Rectal smooth muscle tissue (tissue), 1 donor: ENCODE results near the gene PSORS1C1.
"Not testable (repeated sequence)": the region's sequence is repeated elsewhere in the genome, so short reads cannot be mapped to it uniquely, and the experiment has no call there.

Experiments used
- H3K27ac ChIP-seq: one replicate; pipeline ENCODE4 v1.7.0; 2013; ENCODE audit warnings: low read depth, low read length, inconsistent platforms
- H3K27me3 ChIP-seq: one replicate; pipeline ENCODE4 v1.7.0; 2013; ENCODE audit warnings: low read length; ENCODE audit not compliant: control insufficient read depth, insufficient read depth
- H3K36me3 ChIP-seq: one replicate; pipeline ENCODE4 v1.7.0; 2013; ENCODE audit warnings: low read length; ENCODE audit not compliant: control insufficient read depth, insufficient read depth
- H3K4me1 ChIP-seq: one replicate; pipeline ENCODE4 v1.7.0; 2013; ENCODE audit warnings: low read length; ENCODE audit not compliant: control insufficient read depth, insufficient read depth
- H3K4me3 ChIP-seq: one replicate; pipeline ENCODE4 v1.7.0; 2013; ENCODE audit warnings: low read length
- H3K9ac ChIP-seq: one replicate; pipeline ENCODE4 v1.7.0; 2013; ENCODE audit warnings: low read length

PSORS1C1 gene, protein sequence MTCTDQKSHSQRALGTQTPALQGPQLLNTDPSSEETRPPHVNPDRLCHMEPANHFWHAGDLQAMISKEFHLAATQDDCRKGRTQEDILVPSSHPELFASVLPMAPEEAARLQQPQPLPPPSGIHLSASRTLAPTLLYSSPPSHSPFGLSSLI

GRCh38 chr6:31114541-31114878 lies at the start of gene PSORS1C1:
Gene PSORS1C1, plus strand, starts transcription at chr6:31114800. Its CDS starts 14,833 bp downstream, at chr6:31129633.
- H3K27ac ChIP-seq, result peak within 1 kb of the TSS; percentile 83
- no peak within 1 kb of the TSS for H3K9ac ChIP-seq
- H3K4me1 ChIP-seq, result peaks cover 22% of the 10 kb centered on the region
- peak within 1 kb of the TSS; percentile 48 for H3K4me3 ChIP-seq
- no peaks in the 10 kb centered on the region for H3K36me3 ChIP-seq
- H3K27me3 ChIP-seq, result peaks cover 3% of the 10 kb centered on the region

DNA sequence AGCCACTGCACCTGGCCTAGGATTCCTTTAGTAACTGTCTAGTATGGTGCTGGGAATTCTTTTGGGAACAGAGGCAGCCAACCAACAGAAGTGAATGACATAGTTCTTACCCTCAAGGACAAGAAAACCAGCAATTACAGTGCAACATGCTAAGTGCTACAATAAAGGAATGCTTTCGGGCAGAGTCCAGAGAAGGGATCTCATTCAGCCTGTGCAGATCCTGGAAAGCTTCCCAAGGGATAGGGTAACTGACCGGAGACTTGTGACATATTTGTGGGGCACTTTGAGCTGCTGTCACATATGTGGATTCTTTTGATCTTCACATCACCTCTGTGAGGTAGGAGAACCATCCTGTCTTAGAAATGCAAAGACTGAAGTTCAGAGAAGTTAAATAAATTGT lies 49.0 kb upstream of the PSORS1C1 start:
- Histone ChIP-seq H3K36me3 (no peaks in the 10 kb centered on the region), H3K27ac (no peak overlapping the region), H3K4me3 (no peak overlapping the region), H3K9ac (no peak overlapping the region), H3K4me1 (no peaks in the 10 kb centered on the region), H3K27me3 (no peaks in the 10 kb centered on the region)

DNA sequence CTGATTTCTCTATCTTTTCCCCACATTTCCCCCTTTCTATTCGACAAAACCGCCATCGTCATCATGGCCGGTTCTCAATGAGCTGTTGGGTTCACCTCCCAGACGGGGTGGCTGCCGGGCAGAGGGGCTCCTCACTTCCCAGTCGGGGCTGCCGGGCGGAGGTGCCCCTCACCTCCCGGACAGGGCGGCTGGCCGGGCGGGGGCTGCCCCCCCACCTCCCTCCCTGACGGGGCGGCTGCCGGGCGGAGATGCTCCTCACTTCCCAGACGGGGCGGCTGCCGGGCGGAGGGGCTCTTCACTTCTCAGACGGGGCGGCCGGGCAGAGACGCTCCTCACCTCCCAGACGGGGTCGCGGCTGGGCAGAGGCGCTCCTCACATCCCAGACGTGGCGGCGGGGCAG lies 47.6 kb upstream of the PSORS1C1 start:
- not testable (repeated sequence) for H3K36me3 ChIP-seq, H3K4me1 ChIP-seq, H3K27ac ChIP-seq, H3K9ac ChIP-seq, H3K27me3 ChIP-seq, H3K4me3 ChIP-seq

DNA sequence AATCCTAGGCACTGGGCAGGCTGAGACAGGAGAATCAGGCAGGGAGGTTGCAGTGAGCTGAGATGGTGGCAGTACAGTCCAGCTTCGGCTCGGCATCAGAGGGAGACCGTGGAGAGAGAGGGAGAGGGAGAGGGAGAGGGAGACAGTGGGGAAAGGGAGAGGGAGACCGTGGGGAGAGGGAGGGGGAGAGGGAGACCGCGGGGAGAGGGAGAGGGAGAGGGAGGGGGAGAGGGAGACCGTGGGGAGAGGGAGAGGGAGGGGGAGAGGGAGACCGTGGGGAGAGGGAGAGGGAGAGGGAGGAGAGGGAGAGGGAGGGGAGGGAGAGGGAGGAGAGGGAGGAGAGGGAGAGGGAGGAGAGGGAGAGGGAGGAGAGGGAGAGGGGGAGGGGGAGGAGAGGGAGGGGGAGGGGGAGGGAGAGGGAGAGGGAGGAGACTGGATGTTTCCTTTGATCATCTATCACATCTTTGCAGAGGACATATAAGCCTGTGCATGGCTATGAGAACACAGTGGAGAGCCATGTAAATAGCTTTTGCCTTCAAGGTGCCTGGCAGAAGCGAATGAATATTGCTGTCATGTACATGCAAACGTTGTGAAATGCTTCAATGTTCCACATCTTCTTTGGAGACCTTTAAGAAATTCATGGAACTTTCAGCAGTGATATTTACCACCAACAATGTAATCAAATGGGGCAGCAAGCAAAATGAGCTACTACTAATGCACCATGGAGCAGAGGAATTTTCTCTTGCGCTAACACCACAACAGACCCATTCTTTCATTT lies 46.5 kb upstream of the PSORS1C1 start:
- H3K9ac ChIP-seq, H3K4me3 ChIP-seq, H3K27ac ChIP-seq, H3K36me3 ChIP-seq, H3K4me1 ChIP-seq, H3K27me3 ChIP-seq: not testable (repeated sequence)

- no peak overlapping the region for H3K27ac ChIP-seq
- no peaks in the 10 kb centered on the region for H3K27me3 ChIP-seq
- H3K36me3 ChIP-seq, result no peaks in the 10 kb centered on the region
- no peak overlapping the region for H3K9ac ChIP-seq
- peaks cover 2% of the 10 kb centered on the region for H3K4me1 ChIP-seq
- H3K4me3 ChIP-seq, result no peak overlapping the region
These were observed 45.8 kb upstream of the PSORS1C1 start for GRCh38 chr6:31068669-31069340.

DNA sequence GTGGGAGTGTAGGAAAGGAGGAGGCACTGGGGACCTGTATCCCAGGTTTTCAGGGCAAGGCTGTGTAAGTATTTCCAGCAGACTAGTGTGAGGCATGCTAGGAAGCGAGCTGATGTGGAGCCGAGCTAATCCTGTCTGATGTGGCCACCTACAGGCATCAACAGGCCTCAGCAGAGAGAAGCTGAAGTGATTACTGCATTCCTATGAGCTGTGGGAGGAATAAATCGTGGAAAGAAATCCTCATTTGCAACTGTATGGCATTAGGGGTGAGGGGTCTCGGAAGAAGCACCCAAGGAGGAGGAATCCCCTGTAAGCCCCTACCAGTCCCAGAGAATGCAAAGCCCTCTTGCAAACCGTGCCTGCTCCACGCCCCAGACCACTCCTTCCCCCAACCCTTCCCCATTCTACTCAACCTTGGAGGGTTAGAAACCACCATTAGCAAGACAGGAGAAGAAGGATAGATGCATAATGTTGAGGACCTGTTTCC lies 43.8 kb upstream of the PSORS1C1 start:
- Histone ChIP-seq H3K27ac (no peak overlapping the region), H3K4me1 (peaks cover 2% of the 10 kb centered on the region), H3K9ac (no peak overlapping the region), H3K4me3 (no peak overlapping the region), H3K36me3 (no peaks in the 10 kb centered on the region), H3K27me3 (no peaks in the 10 kb centered on the region)

- H3K27ac ChIP-seq, result no peak overlapping the region
These were observed 40.2 kb upstream of the PSORS1C1 start for GRCh38 chr6:31074401-31074800.

GRCh38 chr6:31075528-31075927 lies 39.1 kb upstream of the PSORS1C1 start:
- Histone ChIP-seq H3K9ac (no peak overlapping the region), H3K4me1 (peaks cover 2% of the 10 kb centered on the region), H3K4me3 (no peak overlapping the region), H3K36me3 (no peaks in the 10 kb centered on the region), H3K27me3 (no peaks in the 10 kb centered on the region), H3K27ac (no peak overlapping the region)

More at GRCh38 chr6:31074401-31074800, 40.2 kb upstream of the PSORS1C1 start:
- Histone ChIP-seq H3K4me1 (peaks cover 2% of the 10 kb centered on the region), H3K4me3 (no peak overlapping the region), H3K36me3 (no peaks in the 10 kb centered on the region), H3K9ac (no peak overlapping the region), H3K27me3 (no peaks in the 10 kb centered on the region)

GRCh38 chr6:31076611-31077010 lies 38.0 kb upstream of the PSORS1C1 start:
- Histone ChIP-seq H3K36me3 (no peaks in the 10 kb centered on the region), H3K27ac (no peak overlapping the region), H3K4me3 (no peak overlapping the region), H3K27me3 (no peaks in the 10 kb centered on the region), H3K9ac (no peak overlapping the region), H3K4me1 (peaks cover 2% of the 10 kb centered on the region)

DNA sequence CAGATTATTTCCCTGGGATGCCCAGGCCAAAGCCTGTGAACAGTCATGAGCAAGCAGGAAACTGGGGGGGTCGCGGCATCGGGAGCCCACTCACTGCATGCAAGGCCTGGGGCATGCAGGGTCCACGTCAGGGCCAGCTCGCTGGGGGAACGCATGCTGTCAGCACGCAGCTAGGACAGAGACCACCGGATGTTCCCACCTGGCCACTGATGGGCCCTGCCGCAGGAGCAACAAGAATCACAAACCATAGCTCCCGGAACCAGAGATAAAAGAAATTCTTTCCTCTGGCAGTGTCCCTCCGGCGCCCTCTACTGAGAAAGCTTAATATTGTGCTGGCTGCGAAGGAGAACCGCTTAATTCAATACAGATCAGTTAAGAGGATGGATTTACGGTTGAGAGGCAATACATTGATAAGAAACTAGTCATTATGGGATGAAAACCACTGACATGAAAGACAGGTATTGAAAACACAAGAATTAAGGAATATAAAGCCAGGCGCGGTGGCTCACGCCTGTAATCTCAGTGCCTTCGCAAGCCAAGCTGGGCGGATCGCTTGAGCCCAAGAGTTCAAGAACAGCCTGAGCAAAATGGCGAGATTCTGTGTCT lies 34.8 kb upstream of the PSORS1C1 start:
- Histone ChIP-seq H3K9ac (no peak overlapping the region), H3K4me1 (no peaks in the 10 kb centered on the region), H3K27ac (no peak overlapping the region), H3K36me3 (no peaks in the 10 kb centered on the region), H3K4me3 (peak overlapping the region; percentile 44), H3K27me3 (no peaks in the 10 kb centered on the region)

- Histone ChIP-seq H3K9ac (no peak overlapping the region), H3K27ac (no peak overlapping the region), H3K4me3 (no peak overlapping the region), H3K27me3 (no peaks in the 10 kb centered on the region), H3K4me1 (no peaks in the 10 kb centered on the region), H3K36me3 (no peaks in the 10 kb centered on the region)
These were observed 32.7 kb upstream of the PSORS1C1 start for GRCh38 chr6:31081872-31082271.

DNA sequence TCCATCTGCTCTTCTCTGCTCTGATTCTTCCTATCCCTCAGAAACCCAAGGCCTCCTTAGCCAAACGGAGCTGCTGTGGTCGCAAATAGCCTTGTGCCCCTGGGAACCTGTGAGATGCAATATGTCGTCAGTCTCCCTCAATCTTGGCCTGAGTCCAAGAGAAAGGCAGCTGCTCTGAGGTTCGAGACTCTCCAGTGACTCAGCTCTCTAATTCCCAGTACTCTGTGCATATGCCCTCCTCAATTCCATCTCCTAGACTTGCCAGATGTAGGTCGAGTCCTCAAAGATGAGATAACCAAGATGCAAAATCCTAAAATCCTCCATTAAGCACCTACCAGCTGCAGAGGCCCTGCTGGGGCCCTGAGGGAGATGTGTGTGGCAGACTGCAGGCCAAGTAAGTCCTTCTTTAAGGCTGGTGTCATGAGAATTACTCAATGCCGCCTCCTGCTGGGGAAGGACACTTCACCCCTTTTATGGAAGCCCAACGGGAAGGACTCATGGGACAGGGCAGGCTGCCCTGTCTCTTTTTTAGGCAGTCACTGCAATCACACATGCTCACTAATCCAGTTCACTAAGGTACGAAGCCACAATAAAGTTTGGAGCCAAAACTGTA lies 30.8 kb upstream of the PSORS1C1 start:
- H3K27ac ChIP-seq, result no peak overlapping the region
- no peaks in the 10 kb centered on the region for H3K27me3 ChIP-seq
- no peak overlapping the region for H3K4me3 ChIP-seq
- H3K36me3 ChIP-seq, result no peaks in the 10 kb centered on the region
- no peaks in the 10 kb centered on the region for H3K4me1 ChIP-seq
- no peak overlapping the region for H3K9ac ChIP-seq
